SU-DHL-6 (cell line): ENCODE measurements around the gene SIL1.

ENCODE experiments used
- H2AFZ ChIP-seq: fragments of 200-600 bp; sonication (generic); 2 replicates; pipeline ENCODE4 v1.6.1; 2014; ENCODE audit warnings: low read depth, mild to moderate bottlenecking, moderate library complexity, mixed read lengths, antibody characterized with exemption, low read length; ENCODE audit not compliant: severe bottlenecking
- H3F3A ChIP-seq: fragments of 200-600 bp; shearing (Covaris generic); 2 replicates; pipeline ENCODE4 v1.6.0; 2016; ENCODE audit warnings: antibody characterized with exemption, mild to moderate bottlenecking; ENCODE audit not compliant: insufficient read depth
- H3K27ac ChIP-seq: fragments of 200-600 bp; sonication (generic); 2 replicates; pipeline ENCODE4 v1.5.1; 2016; ENCODE audit warnings: low read depth, mild to moderate bottlenecking, low read length, moderate library complexity, mixed read lengths
- H3K27me3 ChIP-seq: fragments of 200-600 bp; sonication (generic), shearing (Covaris generic); 2 replicates; pipeline ENCODE4 v1.6.0; 2014; ENCODE audit warnings: mild to moderate bottlenecking, low read length
- H3K36me3 ChIP-seq: fragments of 200-600 bp; sonication (generic); 2 replicates; pipeline ENCODE4 v1.6.1; 2014; ENCODE audit warnings: mild to moderate bottlenecking, low read length, mixed read lengths
- H3K4me2 ChIP-seq: fragments of 300-600, 200-600 bp; shearing (Covaris generic), sonication (generic); 2 replicates; pipeline ENCODE4 v1.6.0; 2014; ENCODE audit warnings: low read length, low read depth, mild to moderate bottlenecking; ENCODE audit not compliant: poor library complexity, severe bottlenecking
- H3K4me3 ChIP-seq: fragments of 200-600 bp; sonication (generic); 2 replicates; pipeline ENCODE4 v1.5.1; 2014; ENCODE audit warnings: antibody characterized with exemption, low read length, mild to moderate bottlenecking, mixed read lengths; ENCODE audit not compliant: insufficient read depth, poor library complexity, severe bottlenecking
- H3K79me2 ChIP-seq: fragments of 200-600 bp; sonication (generic); 2 replicates; pipeline ENCODE4 v1.6.1; 2014; ENCODE audit warnings: mild to moderate bottlenecking, low read length, moderate library complexity; ENCODE audit not compliant: insufficient read depth
- H3K9ac ChIP-seq: fragments of 200-600 bp; sonication (generic); 2 replicates; pipeline ENCODE4 v1.7.0; 2014; ENCODE audit warnings: mild to moderate bottlenecking, low read length
- H3K9me2 ChIP-seq: fragments of 200-600 bp; sonication (generic); replicated peaks from 2 replicates; pipeline ENCODE4 v1.6.1; 2014; ENCODE audit warnings: low read length; ENCODE audit not compliant: insufficient read depth
- H3K9me3 ChIP-seq: fragments of 200-600 bp; sonication (generic); 2 replicates; pipeline ENCODE4 v1.6.1; 2014; ENCODE audit warnings: low read length, mixed read lengths; ENCODE audit not compliant: insufficient read depth
- H4K20me1 ChIP-seq: fragments of 200-600 bp; sonication (generic); 2 replicates; pipeline ENCODE4 v1.6.1; 2014; ENCODE audit warnings: low read depth, mild to moderate bottlenecking, antibody characterized with exemption, low read length, moderate library complexity, mixed read lengths
- CTCF ChIP-seq: fragments of 200-600 bp; sonication (generic); IDR thresholded peaks from one replicate; pipeline ENCODE4 v1.5.1; 2017; ENCODE audit warnings: antibody characterized with exemption, mild to moderate bottlenecking, low read length, moderate library complexity; ENCODE audit not compliant: insufficient read depth, poor library complexity, severe bottlenecking
- EZH2phosphoT487 ChIP-seq: fragments of 200-600 bp; sonication (generic), shearing (Covaris generic); conservative IDR thresholded peaks from 2 replicates; pipeline ENCODE4 v1.6.1; 2018; ENCODE audit warnings: mild to moderate bottlenecking, antibody characterized with exemption, low read length, moderate library complexity, mixed read lengths

The SIL1 gene

GRCh38 chr5:139132515-139132914 is 65.7 kb downstream of the SIL1 start:
- H3K27me3 ChIP-seq = no peaks in the 10 kb centered on the region
- H2AFZ ChIP-seq = no peak overlapping the region
- H3K9ac ChIP-seq = no peak overlapping the region
- H3K9me2 ChIP-seq = no peaks in the 10 kb centered on the region
- H3K27ac ChIP-seq = no peak overlapping the region
- H3F3A ChIP-seq = no peaks in the 10 kb centered on the region
- H4K20me1 ChIP-seq = no peaks in the 10 kb centered on the region
- TF ChIP-seq CTCF (no peak), EZH2phosphoT487 (no peak)
- H3K4me3 ChIP-seq = no peak overlapping the region
- H3K36me3 ChIP-seq = no peaks in the 10 kb centered on the region
- H3K79me2 ChIP-seq = no peaks in the 10 kb centered on the region
- H3K9me3 ChIP-seq = no peaks in the 10 kb centered on the region
- no peak overlapping the region for H3K4me2 ChIP-seq

GRCh38 chr5:139131921-139132432 is 66.2 kb downstream of the SIL1 start:
- no peak for TF ChIP-seq EZH2phosphoT487
- TF ChIP-seq CTCF = no peak
- Histone ChIP-seq H3K9ac (no peak overlapping the region), H3K27me3 (no peaks in the 10 kb centered on the region)

GRCh38 chr5:139131465-139131864 is 66.7 kb downstream of the SIL1 start:
- no peaks in the 10 kb centered on the region for H3K9me3 ChIP-seq
- H3F3A ChIP-seq = no peaks in the 10 kb centered on the region
- no peaks in the 10 kb centered on the region for H4K20me1 ChIP-seq
- H3K27ac ChIP-seq = no peak overlapping the region
- H3K4me3 ChIP-seq = no peak overlapping the region
- H3K79me2 ChIP-seq = no peaks in the 10 kb centered on the region
- no peak for TF ChIP-seq CTCF
- no peak for TF ChIP-seq EZH2phosphoT487
- no peak overlapping the region for H3K4me2 ChIP-seq
- no peaks in the 10 kb centered on the region for H3K27me3 ChIP-seq
- H3K9me2 ChIP-seq = no peaks in the 10 kb centered on the region
- no peak overlapping the region for H2AFZ ChIP-seq
- no peaks in the 10 kb centered on the region for H3K36me3 ChIP-seq
- no peak overlapping the region for H3K9ac ChIP-seq

More at GRCh38 chr5:139131921-139132432, 66.2 kb downstream of the SIL1 start:
- Histone ChIP-seq H3K9me2 (no peaks in the 10 kb centered on the region), H3K79me2 (no peaks in the 10 kb centered on the region), H3K27ac (no peak overlapping the region), H4K20me1 (no peaks in the 10 kb centered on the region), H3K4me2 (no peak overlapping the region), H3K4me3 (no peak overlapping the region), H2AFZ (no peak overlapping the region), H3K9me3 (no peaks in the 10 kb centered on the region), H3F3A (no peaks in the 10 kb centered on the region), H3K36me3 (no peaks in the 10 kb centered on the region)
